Measurements from ENCODE around the gene OR2T29. TPM values are rescaled to one million over a fixed set of nuclear protein-coding genes. Genes with fewer than 3 reads are reported as not detected.
"Not testable (repeated sequence)": the region's sequence is repeated elsewhere in the genome, so short reads cannot be mapped to it uniquely, and the experiment has no call there.

The OR2T29 gene
- total RNA-seq, 1 donor from 2014 or later: not detected

GRCh38 chr1:248592655-248593054, 30.1 kb upstream of the OR2T29 start:
- no peak for TF ChIP-seq CTCF (conservative IDR thresholded peaks at IDR 0.05; ENCODE audit: low read depth, low read length)
- DNase-seq (ENCODE audit: low read depth): no peak

GRCh38 chr1:248590055-248590454, 27.5 kb upstream of the OR2T29 start:
- DNase-seq (ENCODE audit: low read depth): no peak
- H3K4me3 ChIP-seq (ENCODE audit: low read depth, low read length): no peak overlapping the region
- no peak for TF ChIP-seq CTCF (conservative IDR thresholded peaks at IDR 0.05; ENCODE audit: low read depth, low read length)

More at GRCh38 chr1:248592655-248593054, 30.1 kb upstream of the OR2T29 start:
- H3K4me3 ChIP-seq (ENCODE audit: low read depth, low read length): no peak overlapping the region

- H3K4me3 ChIP-seq (ENCODE audit: low read depth, low read length): no peak overlapping the region
- no peak for DNase-seq (ENCODE audit: low read depth)
- no peak for TF ChIP-seq CTCF (conservative IDR thresholded peaks at IDR 0.05; ENCODE audit: low read depth, low read length)
Observed at GRCh38 chr1:248589334-248589733, 26.8 kb upstream of the OR2T29 start.

- no peak overlapping the region for H3K4me3 ChIP-seq (ENCODE audit: low read depth, low read length)
- TF ChIP-seq CTCF (conservative IDR thresholded peaks at IDR 0.05; ENCODE audit: low read depth, low read length): no peak
- DNase-seq (ENCODE audit: low read depth): no peak
Observed at GRCh38 chr1:248585266-248585665, 22.7 kb upstream of the OR2T29 start.

DNA sequence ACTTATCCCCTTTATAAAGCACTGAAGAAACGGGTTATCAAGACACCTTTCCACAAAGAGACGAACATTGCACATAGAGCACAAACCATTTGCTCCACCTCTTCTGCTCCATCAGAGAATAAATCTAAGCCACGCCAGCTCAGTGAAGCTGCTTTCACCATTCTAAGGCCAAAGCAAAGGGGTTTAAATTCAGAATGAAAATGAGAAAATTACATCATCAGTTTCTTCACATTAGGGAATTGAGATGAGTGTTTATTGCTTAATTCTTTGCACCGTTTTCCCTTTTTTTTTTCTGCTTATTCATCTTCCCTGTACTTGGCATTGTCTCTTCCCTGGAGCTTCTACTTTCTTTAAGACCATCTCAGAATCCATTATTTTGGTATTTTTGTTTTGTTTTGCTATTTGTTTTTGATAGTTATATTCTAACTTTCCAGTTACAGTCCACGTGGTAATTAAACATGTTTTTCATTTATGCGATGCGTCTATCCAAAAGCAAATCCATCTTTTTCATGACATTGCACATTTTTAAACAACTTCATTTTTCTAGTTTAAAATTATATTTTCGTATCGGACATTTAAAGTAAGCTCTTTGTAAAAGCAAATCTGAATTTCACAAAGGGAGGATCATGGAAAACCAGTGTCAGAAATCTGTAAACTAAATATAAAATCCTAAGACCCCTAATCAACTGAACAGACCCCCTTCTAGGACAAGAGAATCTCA, 13.8 kb upstream of the OR2T29 start:
- no peak for TF ChIP-seq CTCF (conservative IDR thresholded peaks at IDR 0.05; ENCODE audit: low read depth, low read length)
- no peak for DNase-seq (ENCODE audit: low read depth)
- no peak overlapping the region for H3K4me3 ChIP-seq (ENCODE audit: low read depth, low read length)

GRCh38 chr1:248574657-248575056, 12.1 kb upstream of the OR2T29 start, which contains the start of gene OR2T34:
TSS of gene OR2T34 (minus strand) at chr1:248574757. CDS start at chr1:248574757, 0 bp downstream.
- DNase-seq (ENCODE audit: low read depth); H3K4me3 ChIP-seq (ENCODE audit: low read depth, low read length): not testable (repeated sequence)

DNA sequence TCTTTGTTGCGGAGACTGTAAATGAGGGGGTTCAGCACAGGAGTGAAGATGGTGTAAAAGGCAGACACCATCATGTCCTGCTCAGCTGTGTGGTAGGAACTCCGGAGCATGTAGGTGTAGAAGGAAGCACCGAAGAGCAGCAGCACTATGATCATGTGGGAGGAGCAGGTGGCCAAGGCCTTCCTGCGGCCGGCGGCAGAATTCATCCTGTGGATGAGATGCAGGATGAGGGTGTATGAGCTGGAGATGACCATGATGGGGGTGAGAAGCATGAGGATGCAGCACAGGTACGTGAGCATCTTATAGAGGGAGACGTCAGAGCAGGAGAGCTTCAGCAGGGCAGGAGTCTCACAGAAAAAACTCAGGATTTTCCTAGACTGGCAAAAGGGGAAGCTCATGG, 11.3 kb upstream of the OR2T29 start:
- H3K4me3 ChIP-seq (ENCODE audit: low read depth, low read length); DNase-seq (ENCODE audit: low read depth): not testable (repeated sequence)

DNA sequence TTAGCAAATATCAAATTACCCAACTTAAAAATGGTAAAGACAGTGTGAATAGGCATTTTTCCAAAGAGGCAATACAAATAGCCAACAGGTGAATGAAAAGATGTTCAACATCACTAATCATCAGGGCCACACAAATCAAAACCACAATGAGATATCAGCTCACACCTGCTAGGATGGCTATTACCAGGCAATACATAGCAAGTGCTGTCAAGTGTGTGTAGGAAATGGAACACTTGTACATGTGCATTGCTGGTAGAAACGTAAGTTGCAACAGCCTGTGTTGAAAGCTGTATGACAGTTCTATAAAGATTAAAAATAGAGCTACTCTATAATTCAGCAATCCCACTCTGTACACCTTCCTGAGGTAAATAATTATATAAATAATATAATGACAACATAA, 9.5 kb upstream of the OR2T29 start:
- H3K4me3 ChIP-seq (ENCODE audit: low read depth, low read length); DNase-seq (ENCODE audit: low read depth): not testable (repeated sequence)

DNA sequence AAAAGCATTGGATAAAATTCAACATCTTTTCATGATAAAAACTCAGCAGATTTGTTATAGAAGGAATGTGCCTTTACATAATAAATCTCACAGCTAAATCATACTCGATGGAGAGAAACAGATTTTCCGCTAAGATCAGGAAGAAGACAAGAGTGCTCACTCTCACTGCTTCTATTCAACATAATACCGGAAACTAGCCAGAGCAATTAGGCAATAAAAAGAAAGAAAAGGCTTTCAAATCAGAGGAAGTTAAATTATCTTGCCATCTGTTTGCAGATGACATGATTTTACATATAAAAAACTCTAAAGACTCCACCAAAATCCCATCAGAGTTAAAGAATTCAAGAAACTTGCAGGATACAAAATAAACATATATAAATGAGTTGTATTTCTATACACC, 8.2 kb upstream of the OR2T29 start:
- not testable (repeated sequence) for H3K4me3 ChIP-seq (ENCODE audit: low read depth, low read length); DNase-seq (ENCODE audit: low read depth)

DNA sequence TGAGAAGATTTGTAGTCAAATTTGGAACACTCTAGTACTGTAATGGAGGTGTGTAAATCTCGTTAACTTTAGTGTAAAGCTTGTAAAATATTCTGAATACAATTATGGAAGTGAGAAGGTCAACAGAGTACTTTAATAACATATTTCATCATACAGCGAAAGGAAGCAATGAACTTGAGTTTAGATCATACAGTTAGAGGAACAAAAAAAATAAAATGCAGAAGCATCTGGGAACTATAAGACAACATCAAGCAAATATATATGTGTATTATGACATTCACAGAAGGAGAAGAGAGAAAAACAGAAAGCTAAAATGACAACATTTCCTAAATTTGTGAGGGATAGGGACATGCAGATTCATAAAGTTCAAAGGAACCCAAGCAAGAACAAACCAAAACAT, 6.5 kb upstream of the OR2T29 start:
- H3K4me3 ChIP-seq (ENCODE audit: low read depth, low read length); DNase-seq (ENCODE audit: low read depth): not testable (repeated sequence)

- DNase-seq (ENCODE audit: low read depth); H3K4me3 ChIP-seq (ENCODE audit: low read depth, low read length): not testable (repeated sequence)
Observed at GRCh38 chr1:248565530-248566373, 3.2 kb upstream of the OR2T29 start.

GRCh38 chr1:248551027-248551426, 11.5 kb downstream of the OR2T29 start:
- not testable (repeated sequence) for DNase-seq (ENCODE audit: low read depth); H3K4me3 ChIP-seq (ENCODE audit: low read depth, low read length)

GRCh38 chr1:248547383-248547782, 15.2 kb downstream of the OR2T29 start:
- H3K4me3 ChIP-seq (ENCODE audit: low read depth, low read length); DNase-seq (ENCODE audit: low read depth): not testable (repeated sequence)

Measured in epithelial cell of proximal tubule (primary cell).